LNCaP clone FGC (cell line): Measurements from ENCODE around the gene RAD51B.

Source experiments
- DNase-seq: peaks from one replicate; pipeline ENCODE4 v3.0.0-alpha.2; 2011; ENCODE audit warnings: low read depth
- H3K4me3 ChIP-seq: 2 replicates; pipeline ENCODE4 v1.5.1; 2011; ENCODE audit warnings: mild to moderate bottlenecking, low read depth, low read length, control low read depth
- TF ChIP-seq, protein P1 (sequence below): IDR thresholded peaks from 2 replicates; pipeline ENCODE4 v1.5.1; 2012; ENCODE audit warnings: mild to moderate bottlenecking; ENCODE audit not compliant: control insufficient read depth, insufficient read depth; ENCODE audit errors: extremely low read depth

The RAD51B gene

DNA sequence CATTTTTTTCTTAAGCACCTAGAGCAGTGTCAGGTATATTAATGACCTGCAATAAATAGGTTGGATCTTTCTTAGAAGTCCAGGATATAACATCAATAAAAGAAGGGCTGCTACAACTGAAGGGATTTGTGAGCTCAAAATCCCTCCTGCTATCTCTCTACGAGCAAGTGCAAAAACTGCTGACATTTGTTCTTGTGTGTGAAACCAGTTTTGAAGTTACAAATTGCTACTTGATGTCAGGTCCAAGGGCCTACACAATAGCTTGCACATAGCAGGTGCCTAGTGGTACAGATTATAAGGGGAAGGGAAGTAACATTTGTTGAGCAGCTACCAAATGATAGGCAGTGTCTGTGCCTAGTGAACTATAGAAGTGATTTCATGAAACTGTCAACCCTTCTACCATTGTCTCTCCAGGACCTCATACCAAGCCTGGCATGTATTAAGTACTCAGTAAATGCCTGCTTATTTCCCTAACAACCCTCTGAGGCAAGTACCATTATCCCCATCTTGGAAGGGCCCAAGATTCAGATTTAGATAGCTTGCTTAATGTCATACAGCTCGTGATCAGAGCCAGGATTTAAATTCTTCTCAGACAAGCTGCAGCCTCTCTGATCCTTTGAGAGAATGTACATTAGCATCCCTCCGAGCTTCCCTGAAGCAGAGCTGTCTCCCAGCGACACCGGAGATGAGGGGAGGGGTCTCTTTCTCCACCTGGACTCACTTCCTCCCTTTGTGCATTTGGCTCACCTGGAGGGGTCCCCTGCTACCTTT is 673.0 kb downstream of the RAD51B start:
- no peak overlapping the region for H3K4me3 ChIP-seq
- TF ChIP-seq, protein P1, sequence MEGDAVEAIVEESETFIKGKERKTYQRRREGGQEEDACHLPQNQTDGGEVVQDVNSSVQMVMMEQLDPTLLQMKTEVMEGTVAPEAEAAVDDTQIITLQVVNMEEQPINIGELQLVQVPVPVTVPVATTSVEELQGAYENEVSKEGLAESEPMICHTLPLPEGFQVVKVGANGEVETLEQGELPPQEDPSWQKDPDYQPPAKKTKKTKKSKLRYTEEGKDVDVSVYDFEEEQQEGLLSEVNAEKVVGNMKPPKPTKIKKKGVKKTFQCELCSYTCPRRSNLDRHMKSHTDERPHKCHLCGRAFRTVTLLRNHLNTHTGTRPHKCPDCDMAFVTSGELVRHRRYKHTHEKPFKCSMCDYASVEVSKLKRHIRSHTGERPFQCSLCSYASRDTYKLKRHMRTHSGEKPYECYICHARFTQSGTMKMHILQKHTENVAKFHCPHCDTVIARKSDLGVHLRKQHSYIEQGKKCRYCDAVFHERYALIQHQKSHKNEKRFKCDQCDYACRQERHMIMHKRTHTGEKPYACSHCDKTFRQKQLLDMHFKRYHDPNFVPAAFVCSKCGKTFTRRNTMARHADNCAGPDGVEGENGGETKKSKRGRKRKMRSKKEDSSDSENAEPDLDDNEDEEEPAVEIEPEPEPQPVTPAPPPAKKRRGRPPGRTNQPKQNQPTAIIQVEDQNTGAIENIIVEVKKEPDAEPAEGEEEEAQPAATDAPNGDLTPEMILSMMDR = no peak
- DNase-seq = no peak

DNA sequence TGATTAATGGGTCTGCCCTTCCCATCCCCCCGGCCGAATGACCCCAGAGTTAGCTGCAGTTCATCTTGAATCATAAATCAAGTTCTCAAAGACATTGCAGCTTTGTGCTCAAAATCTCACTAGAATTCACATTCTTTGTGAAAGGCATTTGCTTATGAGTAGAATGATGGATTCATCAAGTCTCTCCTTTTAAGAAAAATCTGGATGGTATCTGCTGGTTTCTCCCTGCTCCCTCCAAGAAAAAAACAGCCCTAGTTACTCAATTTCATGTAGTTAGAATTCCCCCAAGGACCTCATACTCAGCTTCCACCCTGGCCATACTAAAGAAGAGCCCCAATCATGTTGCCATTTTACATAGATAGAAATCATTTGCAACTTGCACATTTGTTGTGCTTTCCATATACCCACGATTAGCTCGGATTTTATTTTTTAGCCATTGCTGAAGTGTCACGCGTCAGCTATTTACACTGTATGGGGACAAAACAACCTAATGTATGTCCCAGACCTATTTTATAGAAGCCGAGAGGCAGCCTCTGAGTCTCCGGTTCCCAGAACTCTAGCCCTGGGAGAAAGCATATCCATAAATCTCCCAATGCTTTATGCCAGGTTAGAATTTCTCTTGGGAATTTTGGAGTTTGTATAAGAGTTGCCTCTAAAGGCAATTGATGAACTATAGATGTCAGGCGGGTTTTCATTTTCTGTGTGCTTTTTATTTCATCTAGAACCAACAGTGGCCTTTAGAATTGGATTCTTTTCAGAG is 673.8 kb downstream of the RAD51B start:
- TF ChIP-seq, protein P1 = no peak
- no peak for DNase-seq
- H3K4me3 ChIP-seq = no peak overlapping the region

DNA sequence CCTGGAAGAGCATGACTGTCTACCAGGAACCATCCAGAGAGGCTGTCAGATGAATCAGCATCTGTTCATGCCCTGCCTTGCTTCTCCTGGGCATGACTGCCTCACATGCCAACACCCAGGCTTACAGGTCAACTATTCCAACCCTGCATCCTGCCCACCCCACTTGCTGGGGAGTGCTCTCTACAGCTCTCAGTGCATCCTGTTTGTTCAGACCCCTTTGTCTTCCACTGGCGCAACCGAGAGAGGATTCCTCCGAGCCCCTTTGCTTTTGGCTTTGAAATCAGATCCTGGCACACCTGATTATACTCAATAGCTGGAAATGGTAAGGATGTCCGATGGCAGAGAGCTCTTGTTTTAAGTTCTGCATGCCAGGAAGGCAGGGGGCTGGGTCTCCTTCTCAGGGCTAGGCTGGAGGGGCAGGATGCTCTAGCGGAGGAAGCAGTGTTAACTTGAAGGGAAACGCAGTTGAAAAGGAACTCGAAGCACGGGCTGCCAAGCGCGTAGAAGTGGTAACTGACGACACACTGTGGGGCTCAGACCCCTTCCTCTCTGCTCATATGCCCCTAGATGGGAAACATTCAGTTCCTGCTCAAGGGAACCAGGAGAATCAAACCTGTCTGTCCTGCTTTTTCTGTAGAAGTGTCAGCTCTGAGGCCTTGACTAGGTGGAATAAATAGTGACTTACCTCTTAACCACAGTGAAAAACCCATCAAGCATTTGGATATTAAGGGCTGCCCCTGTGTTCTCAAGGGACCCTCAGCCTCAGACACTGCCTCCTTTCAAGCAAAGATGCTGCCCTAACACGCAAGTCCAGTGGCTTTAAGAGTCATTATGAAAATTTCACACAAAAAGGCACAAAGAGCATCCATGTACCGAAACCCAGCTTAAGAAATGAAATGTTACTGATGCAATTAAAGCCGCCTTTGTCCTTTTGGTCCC is 675.8 kb downstream of the RAD51B start:
- H3K4me3 ChIP-seq = no peak overlapping the region
- TF ChIP-seq, protein P1 = no peak
- DNase-seq = no peak

DNA sequence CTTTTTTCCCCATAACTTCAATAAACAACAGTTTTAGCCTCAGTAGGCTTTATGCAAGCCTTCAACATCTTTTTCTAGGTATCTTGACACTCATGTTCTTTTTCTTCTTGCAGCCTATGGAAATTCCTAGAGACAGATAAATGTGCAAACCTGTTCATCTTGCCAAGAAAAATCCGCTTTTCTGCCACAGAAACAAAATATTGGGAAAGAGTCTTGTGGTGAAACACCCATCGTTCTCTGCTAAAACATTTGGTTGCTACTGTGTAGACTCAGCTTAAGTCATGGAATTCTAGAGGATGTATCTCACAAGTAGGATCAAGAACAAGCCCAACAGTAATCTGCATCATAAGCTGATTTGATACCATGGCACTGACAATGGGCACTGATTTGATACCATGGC is 677.4 kb downstream of the RAD51B start:
- no peak for DNase-seq
- H3K4me3 ChIP-seq = no peak overlapping the region
- TF ChIP-seq, protein P1 = no peak

DNA sequence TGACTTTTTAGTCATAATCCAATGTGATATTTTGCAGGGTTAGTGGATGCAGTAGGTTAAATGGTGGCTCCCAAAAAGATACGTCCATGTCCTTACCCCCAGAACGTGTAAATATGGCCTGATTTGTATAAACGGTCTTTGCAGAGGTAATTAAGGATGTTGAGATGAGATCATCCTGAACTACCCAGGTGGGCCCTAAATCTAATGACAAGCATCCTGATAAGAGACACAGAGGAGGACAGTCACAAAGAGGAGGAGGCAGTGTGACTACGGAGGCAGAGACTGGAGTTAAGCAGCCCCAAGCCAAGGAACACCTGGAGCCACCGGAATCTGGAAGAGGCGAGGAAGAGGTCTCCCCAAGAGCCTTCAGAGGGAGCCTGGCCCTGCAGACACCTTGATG is 679.9 kb downstream of the RAD51B start:
- no peak overlapping the region for H3K4me3 ChIP-seq
- DNase-seq = no peak
- TF ChIP-seq, protein P1 = no peak

DNA sequence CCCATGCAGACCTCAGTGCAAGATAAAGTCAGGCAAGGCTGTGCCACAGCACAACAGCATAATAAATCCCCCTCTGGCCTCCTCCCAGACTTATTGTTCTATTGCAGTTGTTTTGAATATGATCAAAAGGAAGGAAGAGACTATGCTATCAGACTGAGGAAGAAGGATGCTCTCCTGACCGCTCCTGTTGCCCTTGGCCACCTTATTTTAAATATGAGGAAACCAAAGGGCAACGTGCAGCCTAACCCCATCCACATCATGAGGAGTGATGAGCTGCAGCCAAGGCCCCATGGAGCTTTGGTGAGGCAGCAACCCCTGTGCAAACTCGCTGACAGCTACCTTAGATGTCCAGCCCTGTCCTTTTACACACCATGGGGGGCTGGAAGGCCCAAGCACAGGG is 681.6 kb downstream of the RAD51B start:
- DNase-seq = no peak
- H3K4me3 ChIP-seq = no peak overlapping the region
- TF ChIP-seq, protein P1 = no peak
